HCEC 1CT (cell line): ENCODE measurements around the gene TOX3.

ENCODE experiments used
- DNase-seq: peaks from one replicate; pipeline ENCODE4 v3.0.0-alpha.2; 2017

The TOX3 gene

GRCh38 chr16:52441886-52442285 lies 105.1 kb downstream of the TOX3 start:
- DNase-seq, result no peak

- DNase-seq, result no peak
Observed at GRCh38 chr16:52440248-52440647, 106.7 kb downstream of the TOX3 start.

GRCh38 chr16:52439750-52440149 lies 107.2 kb downstream of the TOX3 start:
- DNase-seq, result no peak

GRCh38 chr16:52439171-52439701 lies 107.7 kb downstream of the TOX3 start:
- no peak for DNase-seq

- DNase-seq, result no peak
Observed at GRCh38 chr16:52437277-52437670, 109.7 kb downstream of the TOX3 start.

- no peak for DNase-seq
Observed at GRCh38 chr16:52436339-52437276, 110.3 kb downstream of the TOX3 start.

GRCh38 chr16:52434224-52434623 lies 112.7 kb downstream of the TOX3 start:
- no peak for DNase-seq

- DNase-seq, result no peak
Observed at GRCh38 chr16:52433643-52434042, 113.3 kb downstream of the TOX3 start.

- DNase-seq, result no peak
Observed at GRCh38 chr16:52424591-52424990, 122.4 kb downstream of the TOX3 start.

GRCh38 chr16:52422307-52422706 lies 124.6 kb downstream of the TOX3 start:
- DNase-seq, result no peak

- DNase-seq, result no peak
Observed at GRCh38 chr16:52418201-52418600, 128.7 kb downstream of the TOX3 start.

GRCh38 chr16:52416888-52417287 lies 130.1 kb downstream of the TOX3 start:
- no peak for DNase-seq

GRCh38 chr16:52411011-52411410 lies 135.9 kb downstream of the TOX3 start:
- DNase-seq, result no peak

- no peak for DNase-seq
Observed at GRCh38 chr16:52408191-52408845, 138.6 kb downstream of the TOX3 start.

GRCh38 chr16:52407778-52408177 lies 139.2 kb downstream of the TOX3 start:
- DNase-seq, result no peak

GRCh38 chr16:52405441-52405840 lies 141.5 kb downstream of the TOX3 start:
- DNase-seq, result no peak

- DNase-seq, result no peak
Observed at GRCh38 chr16:52404546-52404945, 142.4 kb downstream of the TOX3 start.

GRCh38 chr16:52399116-52399515 lies 147.8 kb downstream of the TOX3 start:
- DNase-seq, result no peak

- no peak for DNase-seq
Observed at GRCh38 chr16:52398491-52398960, 148.4 kb downstream of the TOX3 start.

GRCh38 chr16:52398021-52398420 lies 148.9 kb downstream of the TOX3 start:
- no peak for DNase-seq

GRCh38 chr16:52393448-52393847 lies 153.5 kb downstream of the TOX3 start:
- DNase-seq, result no peak

GRCh38 chr16:52389045-52389444 lies 157.9 kb downstream of the TOX3 start:
- DNase-seq, result no peak
